Suppressor macrophage treated with lipopolysaccharide for 1 hour (primary cell): Measurements from ENCODE around the gene MRPS26.
A peak's percentile ranks its signal among the peaks of the same experiment; 100 is the strongest.
"Not testable (repeated sequence)": the region's sequence is repeated elsewhere in the genome, so short reads cannot be mapped to it uniquely, and the experiment has no call there.

Experiments used
- DNase-seq, 3 donors: peaks; one replicate each; pipeline ENCODE4 v3.0.0-alpha.2; 2020 to 2022

Gene MRPS26

GRCh38 chr20:3043322-3043721, 2.5 kb upstream of the MRPS26 start, which contains the start of gene GNRH2:
TSS of gene GNRH2 (plus strand) at chr20:3043622. CDS start at chr20:3044415, 793 bp downstream.
- no peak for DNase-seq

DNA sequence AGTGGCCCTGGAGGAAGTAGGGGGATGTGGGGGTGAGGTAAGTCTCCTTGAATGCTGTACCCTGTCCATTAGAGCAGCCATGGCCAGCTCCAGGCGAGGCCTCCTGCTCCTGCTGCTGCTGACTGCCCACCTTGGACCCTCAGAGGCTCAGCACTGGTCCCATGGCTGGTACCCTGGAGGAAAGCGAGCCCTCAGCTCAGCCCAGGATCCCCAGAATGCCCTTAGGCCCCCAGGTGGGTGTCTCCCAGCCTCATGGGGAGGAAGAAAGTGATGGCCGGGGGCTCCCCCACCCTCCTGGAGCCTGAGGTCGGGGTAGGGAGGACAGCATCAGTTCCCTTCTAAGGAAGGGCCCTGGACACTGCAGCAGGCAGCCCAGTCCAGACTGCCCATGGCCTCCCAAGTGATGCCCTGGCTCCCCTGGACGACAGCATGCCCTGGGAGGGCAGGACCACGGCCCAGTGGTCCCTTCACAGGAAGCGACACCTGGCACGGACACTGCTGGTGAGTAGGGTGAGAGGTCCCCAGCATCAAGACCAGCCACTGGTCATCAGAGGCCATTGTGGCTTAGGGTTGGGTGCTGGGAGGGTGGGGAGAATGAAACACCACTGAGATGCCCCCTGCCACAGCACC, 1.4 kb upstream of the MRPS26 start:
- DNase-seq = no peak

- peak; percentile 58 to 85 (median 77) for DNase-seq
These were observed 623 bp upstream of the MRPS26 start for GRCh38 chr20:3045042-3045815.

- no peak for DNase-seq
These were observed 1.0 kb downstream of the MRPS26 start for GRCh38 chr20:3046677-3047462.

DNA sequence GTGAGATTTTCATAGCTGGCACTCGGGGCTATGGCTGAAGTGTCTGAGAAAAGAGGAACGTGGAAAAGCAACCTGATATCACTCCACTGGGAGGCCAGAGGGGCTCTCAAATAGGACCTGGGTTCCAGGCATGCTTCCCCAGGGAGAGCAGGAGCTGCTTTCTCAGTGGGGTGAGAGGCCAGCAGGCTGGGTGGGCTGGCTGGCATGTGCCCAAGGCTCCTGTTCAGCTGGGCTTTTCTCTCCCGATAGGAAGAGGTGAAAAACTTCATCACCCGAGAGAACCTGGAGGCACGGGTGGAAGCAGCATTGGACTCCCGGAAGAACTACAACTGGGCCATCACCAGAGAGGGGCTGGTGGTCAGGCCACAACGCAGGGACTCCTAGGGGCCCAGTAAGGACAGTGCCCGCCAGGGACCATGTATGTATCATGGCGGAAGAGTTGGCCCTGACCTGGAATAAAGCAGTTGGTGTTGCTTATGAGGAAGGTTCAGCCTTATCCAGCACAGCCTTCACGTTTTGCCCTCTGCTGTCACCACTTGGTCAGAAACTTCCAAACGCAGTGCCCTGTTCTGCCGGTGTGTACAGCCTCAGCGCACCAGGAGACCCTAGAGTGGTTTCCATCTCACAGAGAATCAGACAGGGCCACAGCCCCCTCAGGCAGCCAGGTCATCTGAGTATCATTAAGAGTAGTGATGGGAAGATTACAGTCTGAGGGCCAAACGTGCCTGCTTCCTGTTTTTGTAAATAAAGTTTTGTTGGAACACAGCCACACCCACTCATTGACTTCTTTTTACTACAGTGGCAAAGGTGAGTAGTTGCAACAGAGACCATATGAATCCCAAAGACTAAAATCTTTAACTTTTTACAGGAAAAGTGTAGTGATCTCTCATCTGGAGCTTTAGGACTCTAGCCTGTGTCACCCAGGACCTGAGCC, 1.9 kb downstream of the MRPS26 start:
- DNase-seq = no peak

GRCh38 chr20:3051385-3052019, 5.7 kb downstream of the MRPS26 start:
- DNase-seq = no peak

- no peak for DNase-seq
These were observed 13.6 kb downstream of the MRPS26 start for GRCh38 chr20:3059489-3059888.

- not testable (repeated sequence) for DNase-seq
These were observed 18.3 kb downstream of the MRPS26 start for GRCh38 chr20:3064119-3064518.

DNA sequence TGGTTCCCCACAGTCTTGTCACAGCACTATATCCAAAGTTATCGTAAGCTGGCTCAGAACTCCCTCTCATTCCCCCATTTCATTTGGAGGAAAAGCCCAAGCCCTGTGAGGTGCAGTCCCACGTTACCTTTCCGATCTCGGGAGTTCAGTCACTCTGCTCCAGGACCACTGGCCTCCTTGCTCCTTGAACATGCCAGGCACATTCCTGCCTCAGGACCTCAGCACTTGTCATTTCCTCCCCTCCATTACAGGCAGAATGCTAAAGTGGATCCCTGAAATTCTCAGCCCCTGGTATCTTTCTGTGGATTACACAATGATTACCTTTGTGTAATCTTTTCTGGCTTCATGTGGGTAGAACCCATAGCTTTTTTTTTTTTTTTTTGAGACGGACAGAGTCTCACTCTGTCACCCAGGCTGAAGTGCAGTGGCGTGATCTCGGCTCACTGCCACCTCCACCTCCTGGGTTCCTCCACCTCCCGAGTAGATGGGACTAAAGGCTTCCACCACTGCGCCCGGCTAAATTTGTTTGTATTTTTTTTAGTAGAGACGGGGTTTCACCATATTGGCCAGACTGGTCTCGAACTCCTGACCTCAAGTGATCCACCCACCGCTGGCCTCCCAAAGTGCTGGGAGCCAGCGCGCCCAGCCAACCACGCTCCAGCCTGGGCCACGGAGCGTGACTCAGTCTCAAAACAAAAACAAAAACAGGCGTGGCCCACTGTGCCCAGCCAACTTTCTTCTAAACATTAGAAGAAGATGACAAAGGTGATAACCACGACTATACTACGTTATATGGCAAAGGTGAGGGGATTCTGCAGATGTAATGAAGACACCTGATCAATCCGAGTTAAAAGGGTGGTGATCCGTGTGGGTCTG, 21.5 kb downstream of the MRPS26 start:
- no peak for DNase-seq

- DNase-seq = no peak
These were observed 22.2 kb downstream of the MRPS26 start for GRCh38 chr20:3068075-3068474.

DNA sequence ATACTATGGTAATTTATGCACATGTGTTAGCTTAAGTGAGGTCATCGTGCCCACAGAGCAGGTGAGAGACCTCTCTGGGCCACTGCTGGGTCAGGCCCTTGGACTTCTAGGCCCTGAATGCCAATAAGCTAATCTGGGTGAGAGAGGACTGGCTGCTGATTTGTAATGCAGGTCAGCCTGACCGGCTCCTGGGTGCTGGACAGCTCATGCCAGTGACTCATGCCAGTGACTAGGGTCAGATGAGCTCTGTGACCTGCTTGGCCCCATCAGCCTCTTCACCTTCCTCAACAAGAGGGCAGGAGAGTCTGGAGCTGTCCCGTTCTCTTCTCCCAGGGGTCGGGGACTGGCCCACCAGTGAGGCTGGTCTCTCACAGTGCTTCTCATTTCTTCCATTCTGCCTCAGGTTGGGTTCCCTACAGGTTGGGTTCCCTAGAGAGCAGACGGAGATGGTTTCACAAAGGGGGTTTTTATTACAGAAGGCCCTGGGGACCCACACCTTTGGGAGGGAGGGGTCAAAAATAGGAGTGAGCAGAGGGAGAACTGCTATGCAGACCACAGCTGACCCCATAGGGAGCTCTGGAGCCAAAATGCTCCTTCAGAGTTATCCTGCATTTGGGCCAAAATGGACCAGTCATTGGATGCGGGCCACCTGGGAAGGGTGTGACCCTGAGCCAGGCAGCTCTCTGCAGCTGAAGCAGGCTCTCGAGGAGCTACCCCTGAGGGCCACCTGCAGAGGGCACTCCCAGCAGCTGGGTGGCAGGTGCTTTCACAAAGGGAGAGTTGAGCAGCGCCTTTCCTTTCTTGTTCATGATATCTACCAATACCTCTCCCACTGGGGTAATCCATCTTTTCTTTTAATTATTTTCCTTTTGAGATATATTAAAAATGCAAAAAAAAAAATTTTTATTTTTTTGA, 23.4 kb downstream of the MRPS26 start:
- peak; percentile 50 to 63 (median 56) for DNase-seq

DNA sequence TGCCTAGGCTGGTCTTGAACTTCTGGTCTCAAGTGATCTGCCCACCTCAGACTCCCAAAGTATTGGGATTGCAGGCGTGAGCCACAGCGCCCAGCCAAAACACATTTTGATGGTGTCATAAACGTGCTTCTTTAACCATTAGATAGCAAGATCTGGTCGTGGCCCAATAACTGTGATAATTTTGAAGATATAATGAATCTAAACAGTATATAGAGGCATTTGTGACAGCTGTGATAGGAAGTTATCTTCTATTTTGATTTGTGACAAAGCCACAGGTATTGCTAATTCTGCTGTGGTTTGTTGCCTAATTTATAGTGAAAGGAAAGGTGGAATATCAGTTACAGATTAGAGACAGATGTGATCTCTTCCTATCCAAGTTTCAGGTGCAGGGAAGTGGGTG, 24.9 kb downstream of the MRPS26 start:
- no peak for DNase-seq

DNA sequence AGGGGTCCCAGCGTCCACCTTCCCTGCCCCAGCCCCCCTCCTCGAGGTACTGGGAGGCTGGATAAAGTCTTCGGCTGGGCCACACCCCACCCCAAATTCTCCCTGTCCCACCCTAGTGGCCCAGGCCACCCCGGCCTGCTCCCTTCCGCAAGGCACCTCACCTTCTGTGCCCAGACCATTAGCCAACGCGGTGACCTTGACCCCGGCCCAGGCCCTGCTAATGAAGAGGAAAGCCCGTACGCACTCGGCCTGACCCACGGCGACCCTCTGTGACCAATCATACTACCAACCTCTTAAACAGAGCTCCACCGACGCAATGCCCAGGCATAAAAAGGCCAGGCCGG, 25.4 kb downstream of the MRPS26 start:
- DNase-seq = no peak

- DNase-seq = peak; percentile 44 to 77 (median 56)
These were observed 26.0 kb downstream of the MRPS26 start, which contains the start of gene OXT for GRCh38 chr20:3071610-3072529. TSS of gene OXT (plus strand) at chr20:3071620. CDS start at chr20:3071656, 36 bp downstream.

- no peak for DNase-seq
These were observed 26.8 kb downstream of the MRPS26 start for GRCh38 chr20:3072530-3073250.

- DNase-seq = not testable (repeated sequence)
These were observed 27.4 kb downstream of the MRPS26 start for GRCh38 chr20:3073251-3073643.

GRCh38 chr20:3074812-3075211, 29.0 kb downstream of the MRPS26 start:
- peak; percentile 49 to 64 (median 54) for DNase-seq

DNA sequence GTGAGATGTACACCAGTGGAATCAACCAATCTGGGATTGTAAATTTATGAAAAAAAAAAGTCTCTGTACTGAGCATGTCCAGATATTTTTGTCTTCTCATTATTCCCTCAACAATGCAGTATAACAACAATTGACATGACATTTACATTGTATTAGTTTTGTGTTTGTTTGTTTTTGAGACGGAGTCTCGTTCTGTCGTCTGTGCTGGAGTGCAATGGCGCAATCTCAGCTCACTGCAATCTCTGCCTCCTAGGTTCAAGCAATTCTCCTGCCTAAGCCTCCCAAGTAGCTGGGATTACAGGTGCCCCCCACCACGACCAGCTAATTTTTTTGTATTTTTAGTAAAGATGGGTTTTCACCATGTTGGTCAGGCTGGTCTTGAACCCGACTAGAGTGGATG, 29.5 kb downstream of the MRPS26 start:
- not testable (repeated sequence) for DNase-seq
